Ramos (cell line): ENCODE results near the gene ROCK1.

ENCODE experiments used
- in situ Hi-C: fragments of 300-500 bp; cut with MboI; formaldehyde crosslinking; loops from one replicate; pipeline ENCODE4 v1.14.3; 2022; ENCODE audit warnings: low sequenced_read_pairs; ENCODE audit not compliant: unreplicated experiment

Gene ROCK1

GRCh38 chr18:21109936-21110712 is 1.5 kb downstream of the ROCK1 start:
- in situ Hi-C loops = no loop called here

DNA sequence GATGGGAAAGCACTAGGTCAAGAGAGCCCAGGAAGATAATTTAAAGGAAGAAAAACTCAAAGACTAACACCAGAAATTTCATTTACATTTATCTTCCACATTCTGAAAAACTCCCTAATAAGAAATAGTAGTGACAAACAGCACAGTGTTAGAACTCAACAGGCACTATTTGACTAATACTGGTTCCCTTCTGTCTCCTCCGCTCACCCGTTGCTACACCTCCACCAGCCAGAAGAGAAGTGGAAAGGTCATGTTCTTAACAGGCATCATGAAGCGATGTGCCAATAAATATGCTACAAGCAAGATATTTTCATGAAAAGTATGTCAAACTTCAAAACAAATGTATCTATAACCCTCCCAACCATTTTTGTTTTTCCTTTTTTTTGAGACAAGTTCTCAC is 5.7 kb downstream of the ROCK1 start:
- in situ Hi-C loops = no loop called here

DNA sequence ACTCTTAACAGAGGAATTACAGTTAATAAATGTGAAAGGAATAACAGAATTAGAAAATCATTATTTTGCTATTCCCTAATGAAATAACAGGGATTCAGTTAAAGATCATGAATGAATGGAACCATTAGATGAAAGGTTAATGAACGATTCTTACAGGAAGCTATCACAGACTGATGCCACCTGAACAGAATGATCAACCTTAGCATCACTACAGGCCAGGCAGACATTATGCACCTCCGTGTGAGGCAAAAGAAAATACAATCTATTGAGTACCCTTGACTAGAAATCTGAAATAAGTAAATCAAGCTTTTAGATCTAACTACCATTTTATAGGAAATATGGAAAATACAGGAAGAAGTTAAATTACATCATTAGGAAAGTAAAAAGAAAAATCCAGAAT is 10.4 kb downstream of the ROCK1 start:
- in situ Hi-C loops = no loop called here

GRCh38 chr18:21100678-21101077 is 10.9 kb downstream of the ROCK1 start:
- in situ Hi-C loops = no loop called here

DNA sequence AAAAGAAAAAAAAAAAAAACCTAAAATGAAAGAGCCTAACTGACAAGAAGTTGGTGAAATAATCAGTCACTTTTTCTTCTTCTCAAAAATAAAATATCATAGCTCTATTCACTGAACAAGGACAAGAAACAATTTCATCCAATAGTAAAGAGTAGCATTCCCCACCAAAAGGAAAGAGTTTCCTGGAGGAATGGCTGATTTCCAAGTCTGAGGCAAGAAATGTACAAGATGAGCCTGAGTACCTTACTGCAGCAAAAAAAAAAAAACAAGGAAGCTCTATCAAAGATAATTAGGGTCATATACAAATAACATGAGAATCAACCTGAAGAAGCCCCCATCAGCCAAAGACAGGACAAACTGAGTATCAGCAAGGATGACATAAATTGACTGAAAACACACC is 11.5 kb downstream of the ROCK1 start:
- in situ Hi-C loops = no loop called here

GRCh38 chr18:21099442-21099841 is 12.2 kb downstream of the ROCK1 start:
- in situ Hi-C loops = loop anchor here (25.0 kb wide), 2 partner anchors 513 to 638 kb away; partner anchors contain the start of genes ESCO1, MIB1 and SNRPD1

GRCh38 chr18:21096760-21097159 is 14.9 kb downstream of the ROCK1 start:
- in situ Hi-C loops = loop anchor here (25.0 kb wide), 2 partner anchors 516 to 641 kb away; partner anchors contain the start of genes ESCO1, MIB1 and SNRPD1

DNA sequence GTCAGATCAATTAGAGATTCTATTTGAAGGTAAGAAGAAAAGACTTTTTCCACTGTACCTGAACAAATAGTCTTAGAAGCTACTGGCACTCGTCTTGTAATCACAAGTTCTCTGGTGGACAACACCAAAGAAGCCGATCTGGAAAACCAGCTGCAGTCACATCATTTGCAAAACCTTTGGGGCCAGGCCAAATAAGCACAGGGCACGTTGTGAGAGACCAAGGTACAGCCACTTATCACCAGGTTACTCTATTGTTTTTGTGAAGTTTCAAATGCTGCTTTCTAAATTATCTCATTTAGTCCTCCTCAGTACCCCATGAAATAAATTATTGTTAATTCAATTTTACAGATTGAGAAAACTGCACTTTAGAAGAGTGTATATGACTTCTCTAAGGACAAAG is 18.5 kb downstream of the ROCK1 start:
- in situ Hi-C loops = loop anchor here (25.0 kb wide), 2 partner anchors 519 to 644 kb away; partner anchors contain the start of genes ESCO1, MIB1 and SNRPD1

DNA sequence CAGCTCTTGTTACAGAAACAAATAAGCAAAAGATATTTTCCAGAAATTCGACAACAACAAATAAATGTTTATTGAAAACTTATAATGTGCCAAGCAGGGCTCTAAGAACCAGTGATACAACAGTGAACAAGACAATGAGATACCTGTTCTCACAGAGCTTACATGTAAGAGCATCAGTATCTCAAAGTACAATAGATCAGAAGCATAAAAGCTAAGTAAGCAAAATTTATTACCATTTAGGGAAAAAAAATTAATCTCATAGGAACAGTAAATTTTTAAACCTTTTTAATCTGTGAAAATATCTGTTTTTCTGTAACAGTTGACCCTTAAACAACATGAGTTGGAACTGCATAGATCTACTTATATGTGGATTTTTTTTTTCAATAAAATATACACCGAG is 20.9 kb downstream of the ROCK1 start:
- in situ Hi-C loops = loop anchor here (25.0 kb wide), 2 partner anchors 522 to 647 kb away; partner anchors contain the start of genes ESCO1, MIB1 and SNRPD1

GRCh38 chr18:21085579-21086166 is 25.9 kb downstream of the ROCK1 start:
- in situ Hi-C loops = loop anchor here (25.0 kb wide), 2 partner anchors 527 to 652 kb away; partner anchors contain the start of genes ESCO1, MIB1 and SNRPD1

GRCh38 chr18:21084511-21085078 is 27.0 kb downstream of the ROCK1 start:
- in situ Hi-C loops = loop anchor here (25.0 kb wide), 2 partner anchors 528 to 653 kb away; partner anchors contain the start of genes ESCO1, MIB1 and SNRPD1

DNA sequence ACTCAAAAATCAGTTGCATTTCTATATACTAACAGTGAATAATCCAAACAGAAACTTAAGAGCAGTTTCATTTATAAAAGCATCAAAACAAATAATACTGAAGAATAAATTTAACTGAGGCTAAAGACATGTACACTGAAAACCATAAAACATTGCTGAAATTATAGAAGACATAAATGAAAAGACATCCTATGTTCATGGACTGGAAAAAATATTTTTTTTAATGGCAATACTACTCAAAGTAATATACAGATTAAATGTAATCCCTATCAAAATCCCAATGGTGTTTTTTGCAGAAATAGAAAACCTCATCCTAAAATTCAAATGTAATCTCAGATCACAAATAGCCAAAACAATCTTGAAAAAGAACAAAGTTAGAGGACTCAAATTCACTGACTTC is 28.6 kb downstream of the ROCK1 start:
- in situ Hi-C loops = loop anchor here (25.0 kb wide), 2 partner anchors 529 to 654 kb away; partner anchors contain the start of genes ESCO1, MIB1 and SNRPD1

- in situ Hi-C loops = loop anchor here (25.0 kb wide), 2 partner anchors 531 to 656 kb away; partner anchors contain the start of genes ESCO1, MIB1 and SNRPD1
Observed at GRCh38 chr18:21081426-21081825, 30.2 kb downstream of the ROCK1 start.

DNA sequence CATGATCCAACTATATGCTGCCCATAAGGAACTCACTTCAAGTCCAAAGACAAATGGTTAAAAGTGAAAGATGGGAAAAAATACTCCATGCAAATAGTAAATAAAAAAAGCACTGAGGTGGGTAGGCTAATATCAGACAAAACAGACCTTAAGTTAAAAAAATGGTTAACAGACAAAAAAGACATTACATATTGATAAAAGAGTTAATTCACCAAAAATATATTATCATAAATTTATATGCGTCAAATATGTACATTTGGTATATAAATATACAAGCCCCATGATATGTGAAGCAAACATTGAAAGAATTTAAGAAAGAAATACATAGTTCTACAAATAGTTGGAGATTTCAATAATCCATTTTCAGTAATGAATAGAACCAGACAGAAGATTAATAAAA is 31.0 kb downstream of the ROCK1 start:
- in situ Hi-C loops = loop anchor here (25.0 kb wide), 2 partner anchors 532 to 657 kb away; partner anchors contain the start of genes ESCO1, MIB1 and SNRPD1

DNA sequence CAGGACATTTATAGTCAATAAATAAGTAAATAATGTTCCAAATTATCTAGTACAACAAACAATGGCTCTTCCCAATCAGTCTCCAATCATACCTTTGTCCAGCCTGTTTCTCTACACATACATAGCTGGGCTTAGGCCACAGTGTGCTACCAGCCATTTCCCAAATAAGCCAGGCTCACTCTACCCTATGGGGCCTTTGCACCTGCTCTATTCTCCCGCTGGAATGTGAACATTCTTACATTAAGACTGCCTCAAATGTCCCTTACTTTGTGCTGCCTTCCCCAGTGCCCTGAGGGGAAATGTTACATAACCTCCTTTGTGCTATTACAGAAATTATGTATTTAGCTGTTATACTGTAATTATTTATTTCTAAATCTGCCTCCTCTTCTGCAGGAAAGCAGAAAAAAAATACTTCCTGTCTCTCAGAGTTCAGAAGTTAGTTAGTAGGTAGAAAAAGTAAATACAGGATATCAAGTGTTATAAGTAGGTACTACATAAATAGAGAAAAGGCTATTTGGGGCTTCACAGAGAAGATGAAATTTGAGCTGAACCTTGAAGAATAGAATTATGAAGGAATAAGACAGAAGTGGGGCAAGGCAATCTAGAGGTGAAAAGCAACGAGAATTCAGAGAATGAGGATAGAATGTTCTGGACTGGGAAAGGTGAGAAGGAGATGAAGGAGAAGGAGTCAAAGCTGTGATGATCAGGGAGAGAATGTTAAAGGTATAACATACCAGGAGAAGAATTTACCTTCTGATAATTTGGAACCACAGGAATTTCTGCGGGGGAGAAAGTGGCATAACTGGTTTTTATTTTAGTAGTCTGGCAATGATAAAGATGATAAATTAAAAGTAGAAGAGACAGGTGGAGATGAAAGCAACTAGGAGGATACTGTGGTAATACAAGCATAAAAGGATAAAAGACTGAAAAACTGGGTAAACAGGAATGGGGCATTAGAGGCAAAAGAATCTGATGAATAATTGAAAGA is 37.0 kb downstream of the ROCK1 start:
- in situ Hi-C loops = loop anchor here (25.0 kb wide), 5 partner anchors 88 to 663 kb away; partner anchors contain the start of genes ESCO1, MIB1 and SNRPD1

DNA sequence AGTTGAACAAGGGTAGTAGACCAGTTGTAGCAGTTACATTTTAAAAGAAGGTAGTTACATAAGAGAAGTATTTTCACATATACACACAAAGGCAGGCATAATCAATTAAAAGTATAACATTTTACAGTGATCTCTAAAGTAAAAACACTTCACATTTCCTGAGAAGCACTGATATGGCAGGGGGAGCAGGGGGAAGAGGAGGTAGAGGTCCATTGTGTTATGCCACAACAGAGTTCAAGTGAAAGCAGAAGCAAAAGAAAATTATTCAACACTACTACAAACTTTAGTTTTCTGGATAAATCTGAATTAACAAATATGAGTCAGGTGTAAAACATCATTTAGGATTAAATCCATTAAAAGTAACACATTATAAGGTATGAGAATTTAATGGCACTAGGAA is 38.4 kb downstream of the ROCK1 start:
- in situ Hi-C loops = loop anchor here (25.0 kb wide), 3 partner anchors 89 to 489 kb away; no protein-coding TSS in a partner anchor

GRCh38 chr18:21071071-21071470 is 40.5 kb downstream of the ROCK1 start:
- in situ Hi-C loops = loop anchor here (25.0 kb wide), 3 partner anchors 91 to 491 kb away; no protein-coding TSS in a partner anchor

GRCh38 chr18:21069468-21069867 is 42.1 kb downstream of the ROCK1 start:
- in situ Hi-C loops = loop anchor here (25.0 kb wide), 3 partner anchors 93 to 493 kb away; no protein-coding TSS in a partner anchor

- in situ Hi-C loops = loop anchor here (25.0 kb wide), 3 partner anchors 98 to 498 kb away; no protein-coding TSS in a partner anchor
Observed at GRCh38 chr18:21064347-21064746, 47.3 kb downstream of the ROCK1 start.
